GM12874 (cell line): ENCODE data around the gene NACC2.

Experiments
- TF ChIP-seq, protein P1 (sequence below): IDR thresholded peaks from 2 replicates; pipeline ENCODE4 v1.5.1; 2011; ENCODE audit warnings: low read depth, mild to moderate bottlenecking, control low read depth, low read length, moderate library complexity; ENCODE audit not compliant: insufficient read depth

Gene NACC2

DNA sequence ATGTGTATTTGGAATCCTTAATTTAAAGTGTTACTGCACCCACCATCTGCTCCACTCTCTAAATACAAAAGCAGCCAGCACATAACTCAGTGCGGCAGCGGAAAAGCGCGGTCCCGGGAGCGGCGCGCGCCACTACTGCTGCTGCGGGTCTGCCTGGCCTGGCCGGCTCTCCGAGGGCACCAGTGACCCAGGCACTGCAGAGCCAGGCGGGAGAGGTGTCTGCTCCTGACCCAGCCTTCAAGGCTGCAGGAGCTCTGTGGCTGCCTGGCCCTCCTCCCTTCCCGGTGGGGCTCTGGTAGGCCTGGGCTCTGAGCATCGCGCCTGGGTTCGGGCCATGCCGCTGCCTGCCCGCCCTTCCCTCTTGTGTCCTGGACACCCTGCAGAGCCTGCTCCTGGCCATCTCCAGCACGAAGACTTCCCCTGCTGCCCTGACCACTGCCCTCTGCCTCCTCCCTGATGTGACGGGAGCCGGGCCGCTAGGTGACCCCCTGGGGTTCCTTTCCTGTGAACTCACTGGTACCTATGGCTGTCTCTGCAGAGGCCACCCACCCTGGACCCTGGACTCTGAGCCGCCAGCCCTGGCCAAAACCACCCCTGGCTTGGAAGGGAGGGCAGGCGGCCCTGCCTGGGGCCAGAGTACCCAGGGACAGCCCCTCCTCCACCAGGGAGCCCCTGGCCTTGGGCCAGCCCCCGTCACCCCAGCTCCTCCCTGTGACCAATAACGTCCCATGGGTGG lies 101.2 kb downstream of the NACC2 start:
- TF ChIP-seq, protein P1, sequence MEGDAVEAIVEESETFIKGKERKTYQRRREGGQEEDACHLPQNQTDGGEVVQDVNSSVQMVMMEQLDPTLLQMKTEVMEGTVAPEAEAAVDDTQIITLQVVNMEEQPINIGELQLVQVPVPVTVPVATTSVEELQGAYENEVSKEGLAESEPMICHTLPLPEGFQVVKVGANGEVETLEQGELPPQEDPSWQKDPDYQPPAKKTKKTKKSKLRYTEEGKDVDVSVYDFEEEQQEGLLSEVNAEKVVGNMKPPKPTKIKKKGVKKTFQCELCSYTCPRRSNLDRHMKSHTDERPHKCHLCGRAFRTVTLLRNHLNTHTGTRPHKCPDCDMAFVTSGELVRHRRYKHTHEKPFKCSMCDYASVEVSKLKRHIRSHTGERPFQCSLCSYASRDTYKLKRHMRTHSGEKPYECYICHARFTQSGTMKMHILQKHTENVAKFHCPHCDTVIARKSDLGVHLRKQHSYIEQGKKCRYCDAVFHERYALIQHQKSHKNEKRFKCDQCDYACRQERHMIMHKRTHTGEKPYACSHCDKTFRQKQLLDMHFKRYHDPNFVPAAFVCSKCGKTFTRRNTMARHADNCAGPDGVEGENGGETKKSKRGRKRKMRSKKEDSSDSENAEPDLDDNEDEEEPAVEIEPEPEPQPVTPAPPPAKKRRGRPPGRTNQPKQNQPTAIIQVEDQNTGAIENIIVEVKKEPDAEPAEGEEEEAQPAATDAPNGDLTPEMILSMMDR: no peak

- TF ChIP-seq, protein P1: no peak
These were observed 101.7 kb downstream of the NACC2 start for GRCh38 chr9:135993409-135993742.

DNA sequence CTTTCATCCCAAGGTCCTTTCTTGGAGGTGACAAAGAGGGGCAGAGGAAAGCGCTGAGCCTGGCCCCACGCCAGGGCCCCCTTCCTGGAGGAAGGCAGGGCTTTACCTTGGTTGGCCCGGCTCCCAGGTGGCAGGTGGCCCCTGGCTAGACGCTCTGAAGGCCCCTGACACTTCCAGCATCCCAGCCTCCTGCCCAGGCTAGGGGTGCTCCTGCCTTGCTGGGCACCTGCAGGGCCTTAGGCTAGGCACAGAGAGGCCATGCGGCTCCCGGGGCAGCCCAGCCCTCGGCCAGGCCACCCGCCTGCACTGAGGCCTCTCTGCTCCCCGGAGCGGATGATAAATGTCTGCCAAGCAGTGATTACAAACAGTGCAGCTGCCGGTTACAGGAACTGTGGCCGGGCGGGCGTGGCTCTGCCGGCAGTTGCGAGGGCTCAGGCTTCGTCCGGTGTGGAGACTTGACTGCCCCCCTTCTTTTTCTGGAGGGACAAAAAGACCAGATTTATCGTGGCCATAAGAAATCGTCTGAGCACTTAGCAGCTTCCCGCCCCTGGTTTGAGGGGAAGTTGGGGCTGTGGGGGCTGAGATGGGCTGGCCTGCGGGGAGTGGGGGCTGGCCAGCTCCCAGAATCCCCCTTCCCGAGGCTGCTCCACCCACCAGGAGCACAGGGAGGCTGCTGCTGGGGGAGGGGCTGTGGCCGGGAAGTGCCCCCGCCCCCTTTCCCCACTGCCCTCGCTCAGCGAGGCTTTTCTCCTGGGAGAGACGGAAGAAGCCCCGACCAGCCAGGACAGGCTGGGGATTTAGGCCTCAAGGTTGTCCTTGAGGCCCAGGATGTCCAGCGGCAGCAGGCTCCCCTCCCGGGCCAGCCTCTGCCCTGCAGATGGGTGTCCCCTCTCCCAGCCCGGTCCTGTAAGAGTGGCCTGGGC lies 102.3 kb downstream of the NACC2 start:
- TF ChIP-seq, protein P1: no peak

DNA sequence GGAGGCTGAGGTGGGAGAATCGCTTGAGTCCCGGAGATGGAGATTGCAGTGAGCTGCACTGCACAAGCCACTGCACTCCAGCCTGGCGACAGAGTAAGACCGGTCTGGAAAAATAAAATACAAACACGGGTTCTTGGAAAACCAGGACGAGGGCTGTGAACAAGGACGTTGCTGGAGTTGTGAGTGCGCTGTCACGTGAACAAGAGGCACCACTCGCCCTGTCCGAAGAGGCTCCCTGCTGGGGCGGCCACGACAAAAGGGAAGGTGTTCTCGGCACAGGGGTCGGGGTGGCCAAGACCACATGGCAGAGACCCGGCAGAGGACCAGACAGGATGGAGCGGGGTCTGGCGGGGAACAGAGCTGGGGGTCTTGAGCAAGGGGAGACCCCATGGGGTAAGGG lies 103.3 kb downstream of the NACC2 start:
- TF ChIP-seq, protein P1: no peak

GRCh38 chr9:135990468-135991429 lies 104.3 kb downstream of the NACC2 start:
- TF ChIP-seq, protein P1: no peak

- TF ChIP-seq, protein P1: no peak
These were observed 105.2 kb downstream of the NACC2 start for GRCh38 chr9:135989722-135990467.
